SJCRH30 (cell line): ENCODE results near the gene NAIP. TPM values are rescaled to one million over a fixed set of nuclear protein-coding genes. Genes with fewer than 3 reads are reported as not detected.
"Not testable (repeated sequence)": the region's sequence is repeated elsewhere in the genome, so short reads cannot be mapped to it uniquely, and the experiment has no call there.

Experiments
- DNase-seq, 2 experiments: peaks; one replicate each; pipeline ENCODE4 v3.0.0-alpha.2; 2015 to 2020
- H3K27ac ChIP-seq: fragments of 250-450 bp; sonication (Bioruptor Pico); 2 replicates; pipeline ENCODE4 v1.5.1; 2020; ENCODE audit warnings: mild to moderate bottlenecking, moderate library complexity
- H3K27me3 ChIP-seq: fragments of 250-450 bp; sonication (Bioruptor Pico); 2 replicates; pipeline ENCODE4 v1.5.1; 2020; ENCODE audit warnings: mild to moderate bottlenecking, moderate library complexity
- H3K36me3 ChIP-seq: fragments of 250-450 bp; sonication (Bioruptor Pico); 2 replicates; pipeline ENCODE4 v1.5.1; 2020; ENCODE audit warnings: mild to moderate bottlenecking, moderate library complexity
- H3K4me1 ChIP-seq: fragments of 250-450 bp; sonication (Bioruptor Pico); 2 replicates; pipeline ENCODE4 v1.5.1; 2020; ENCODE audit warnings: mild to moderate bottlenecking, moderate library complexity
- H3K4me3 ChIP-seq: fragments of 250-450 bp; sonication (Bioruptor Pico); 2 replicates; pipeline ENCODE4 v1.5.1; 2020; ENCODE audit warnings: mild to moderate bottlenecking, moderate library complexity
- H3K9me3 ChIP-seq: fragments of 250-450 bp; sonication (Bioruptor Pico); replicated peaks from 2 replicates; pipeline ENCODE4 v1.5.1; 2020; ENCODE audit warnings: mild to moderate bottlenecking, moderate library complexity
- total RNA-seq: library from RNA; depleted of rRNA; stranded (reverse); fragments of >200 nt; shearing (Covaris generic); gene quantifications from 2 replicates; pipeline ENCODE4 v1.2.3, GENCODE V29; 2014; rRNA removed

The NAIP gene, protein sequence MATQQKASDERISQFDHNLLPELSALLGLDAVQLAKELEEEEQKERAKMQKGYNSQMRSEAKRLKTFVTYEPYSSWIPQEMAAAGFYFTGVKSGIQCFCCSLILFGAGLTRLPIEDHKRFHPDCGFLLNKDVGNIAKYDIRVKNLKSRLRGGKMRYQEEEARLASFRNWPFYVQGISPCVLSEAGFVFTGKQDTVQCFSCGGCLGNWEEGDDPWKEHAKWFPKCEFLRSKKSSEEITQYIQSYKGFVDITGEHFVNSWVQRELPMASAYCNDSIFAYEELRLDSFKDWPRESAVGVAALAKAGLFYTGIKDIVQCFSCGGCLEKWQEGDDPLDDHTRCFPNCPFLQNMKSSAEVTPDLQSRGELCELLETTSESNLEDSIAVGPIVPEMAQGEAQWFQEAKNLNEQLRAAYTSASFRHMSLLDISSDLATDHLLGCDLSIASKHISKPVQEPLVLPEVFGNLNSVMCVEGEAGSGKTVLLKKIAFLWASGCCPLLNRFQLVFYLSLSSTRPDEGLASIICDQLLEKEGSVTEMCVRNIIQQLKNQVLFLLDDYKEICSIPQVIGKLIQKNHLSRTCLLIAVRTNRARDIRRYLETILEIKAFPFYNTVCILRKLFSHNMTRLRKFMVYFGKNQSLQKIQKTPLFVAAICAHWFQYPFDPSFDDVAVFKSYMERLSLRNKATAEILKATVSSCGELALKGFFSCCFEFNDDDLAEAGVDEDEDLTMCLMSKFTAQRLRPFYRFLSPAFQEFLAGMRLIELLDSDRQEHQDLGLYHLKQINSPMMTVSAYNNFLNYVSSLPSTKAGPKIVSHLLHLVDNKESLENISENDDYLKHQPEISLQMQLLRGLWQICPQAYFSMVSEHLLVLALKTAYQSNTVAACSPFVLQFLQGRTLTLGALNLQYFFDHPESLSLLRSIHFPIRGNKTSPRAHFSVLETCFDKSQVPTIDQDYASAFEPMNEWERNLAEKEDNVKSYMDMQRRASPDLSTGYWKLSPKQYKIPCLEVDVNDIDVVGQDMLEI (N-terminal part only)
- 6.1 and 9.2 TPM in 2 replicates for total RNA-seq

DNA sequence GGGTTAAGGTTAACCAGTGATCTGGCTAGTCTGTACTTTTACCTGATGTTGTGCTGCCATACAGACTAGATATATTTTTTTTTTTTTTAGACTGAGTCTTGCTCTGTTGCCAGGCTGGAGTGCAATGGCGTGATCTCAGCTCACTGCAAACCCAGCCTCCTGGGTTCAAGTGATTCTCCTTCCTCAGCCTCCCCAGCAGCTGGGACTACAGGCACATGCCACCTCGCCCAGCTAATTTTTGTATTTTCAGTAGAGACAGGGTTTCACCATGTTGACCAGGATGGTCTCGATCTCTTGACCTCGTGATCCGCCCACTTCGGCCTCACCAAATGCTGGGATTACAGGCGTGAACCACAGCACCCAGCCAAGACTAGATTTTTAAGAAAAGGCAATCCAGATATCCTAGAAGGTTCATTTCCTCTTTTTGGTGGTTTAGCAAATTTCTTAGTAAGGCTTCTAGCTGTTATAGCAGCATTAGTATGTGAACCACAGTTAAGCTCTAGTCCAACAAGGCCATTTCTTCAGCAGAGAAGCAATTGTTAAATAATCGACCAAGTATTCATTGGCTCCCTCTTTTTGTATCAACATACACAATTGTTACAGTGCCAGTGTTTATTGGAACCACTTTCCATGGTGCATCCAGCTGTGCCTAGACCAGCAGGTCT is at the start of gene NAIP:
Gene NAIP, minus strand, starts transcription at position 51 of the 665 bp plus-strand sequence. CDS start 12,424 bp downstream, outside the sequence.
- not testable (repeated sequence) for H3K4me3 ChIP-seq

DNA sequence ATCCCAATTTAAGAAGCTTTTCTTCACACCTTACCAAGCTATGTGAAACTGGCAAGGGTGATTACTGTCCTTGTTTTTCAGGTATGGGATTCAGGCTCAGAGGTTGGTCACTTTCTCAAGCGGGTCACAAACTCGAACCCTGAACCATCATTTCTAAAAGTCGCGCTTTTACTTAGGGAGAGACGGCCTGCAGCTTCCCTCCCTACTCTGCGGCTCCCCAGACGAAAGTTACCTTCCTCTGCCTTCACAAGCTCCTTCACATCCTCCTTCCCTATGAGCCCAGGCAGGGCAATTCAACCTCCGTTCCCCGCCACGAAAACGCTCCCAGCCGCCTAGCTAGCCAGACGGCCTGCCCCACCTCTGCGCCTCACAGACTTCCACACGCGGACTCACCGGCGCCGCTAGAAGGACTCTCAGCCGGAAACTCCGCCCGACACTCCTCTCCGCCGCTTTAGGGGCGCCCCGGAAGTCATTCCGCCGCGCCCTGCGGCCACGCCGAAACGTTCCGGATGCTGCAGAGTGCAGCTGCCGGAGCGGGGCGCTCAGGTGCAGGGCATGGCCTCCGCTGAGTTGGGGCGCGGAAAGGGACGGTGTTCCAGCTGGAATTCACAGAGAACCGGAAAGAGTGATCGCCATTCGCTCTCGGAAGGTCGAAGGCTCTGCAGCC is 42.3 kb upstream of the NAIP start, which contains the start of gene GTF2H2:
Gene GTF2H2, minus strand, starts transcription at position 415 of the 667 bp plus-strand sequence. CDS start 4,913 bp downstream, outside the sequence.
- H3K36me3 ChIP-seq, H3K4me1 ChIP-seq, H3K4me3 ChIP-seq, H3K9me3 ChIP-seq, H3K27me3 ChIP-seq, DNase-seq, H3K27ac ChIP-seq: not testable (repeated sequence)

More for the DNA sequence above, at the start of gene NAIP:
- H3K27me3 ChIP-seq, H3K4me1 ChIP-seq, H3K36me3 ChIP-seq, DNase-seq, H3K9me3 ChIP-seq, H3K27ac ChIP-seq: not testable (repeated sequence)

DNA sequence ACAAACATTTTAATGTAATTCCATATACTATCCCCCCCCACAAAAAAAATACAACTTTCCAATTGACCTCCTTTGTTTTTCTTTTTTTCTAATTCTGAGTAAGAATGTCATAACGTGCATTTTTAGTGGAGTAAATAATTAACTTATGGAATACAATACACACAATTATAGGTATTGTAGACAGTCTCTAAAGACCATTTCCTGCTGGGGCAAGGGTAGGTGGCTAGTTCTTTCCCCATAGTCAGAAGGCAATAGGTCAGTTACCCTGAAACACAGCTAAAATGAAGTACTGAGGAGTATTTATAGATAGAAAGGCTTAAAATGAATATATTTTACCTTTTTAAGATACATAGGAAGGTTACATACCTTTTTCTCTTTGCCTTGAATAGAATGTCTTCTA is 36.2 kb upstream of the NAIP start:
- not testable (repeated sequence) for H3K4me1 ChIP-seq, DNase-seq, H3K36me3 ChIP-seq, H3K27ac ChIP-seq, H3K9me3 ChIP-seq, H3K4me3 ChIP-seq, H3K27me3 ChIP-seq

DNA sequence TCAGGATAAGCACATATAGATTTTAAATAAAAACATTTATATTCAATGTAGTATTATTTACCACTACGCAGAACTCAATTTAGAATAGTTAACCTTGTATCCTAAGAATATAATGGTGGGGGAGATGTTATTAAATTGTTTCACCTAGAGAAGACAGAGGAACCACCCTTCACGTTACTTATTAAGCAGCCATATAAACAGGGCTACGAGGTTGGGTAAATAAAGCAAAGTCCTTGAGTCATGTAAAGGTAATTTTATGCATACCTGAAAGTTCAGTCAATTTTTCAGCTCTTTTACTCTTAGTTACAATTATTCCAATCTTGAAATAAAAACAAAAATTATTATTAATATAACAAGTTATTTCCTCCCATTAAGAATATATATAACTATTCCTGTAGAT is 34.3 kb upstream of the NAIP start:
- H3K9me3 ChIP-seq, H3K4me3 ChIP-seq, H3K27ac ChIP-seq, H3K36me3 ChIP-seq, H3K27me3 ChIP-seq, DNase-seq, H3K4me1 ChIP-seq: not testable (repeated sequence)

DNA sequence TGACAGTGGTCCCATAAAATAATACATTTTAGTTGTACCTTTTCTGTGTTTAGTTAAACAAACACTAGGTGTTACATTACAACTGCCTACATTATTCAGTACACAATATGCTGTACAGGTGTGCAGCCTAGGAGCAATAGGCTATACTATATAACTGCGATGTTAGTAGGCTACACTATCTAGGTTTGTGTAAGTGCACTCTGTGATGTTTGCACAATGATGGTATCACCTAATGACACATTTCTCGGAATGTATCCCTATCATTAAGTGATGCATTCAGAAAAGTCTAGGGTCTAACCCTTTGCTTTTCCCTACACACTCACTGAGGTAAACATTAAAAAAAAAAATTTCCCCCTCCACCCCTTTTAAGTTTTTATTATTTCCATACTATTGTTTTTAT is 19.7 kb upstream of the NAIP start:
- not testable (repeated sequence) for H3K27ac ChIP-seq, H3K36me3 ChIP-seq, H3K9me3 ChIP-seq, H3K4me1 ChIP-seq, DNase-seq, H3K27me3 ChIP-seq, H3K4me3 ChIP-seq

DNA sequence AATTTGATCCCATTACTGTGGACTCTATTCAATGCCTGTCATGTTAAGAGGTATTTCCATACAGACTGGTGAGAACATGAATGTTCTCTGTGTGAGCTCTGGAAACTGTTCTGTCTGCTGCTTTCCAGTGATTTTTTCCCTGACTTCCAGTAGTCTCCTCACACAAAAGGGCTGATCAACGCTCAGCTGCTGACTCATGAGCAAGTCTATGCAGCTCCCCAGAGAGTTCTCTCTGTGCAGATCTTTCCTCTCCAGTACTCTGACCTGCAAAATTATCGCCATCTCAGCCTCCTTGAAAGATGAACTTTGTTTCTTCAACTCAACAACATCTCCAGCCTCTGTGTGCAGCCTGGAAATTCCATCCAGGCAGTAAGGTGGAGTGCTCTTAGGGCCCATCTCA is 19.0 kb upstream of the NAIP start:
- not testable (repeated sequence) for H3K36me3 ChIP-seq, H3K4me3 ChIP-seq, H3K27me3 ChIP-seq, H3K4me1 ChIP-seq, H3K27ac ChIP-seq, H3K9me3 ChIP-seq, DNase-seq

DNA sequence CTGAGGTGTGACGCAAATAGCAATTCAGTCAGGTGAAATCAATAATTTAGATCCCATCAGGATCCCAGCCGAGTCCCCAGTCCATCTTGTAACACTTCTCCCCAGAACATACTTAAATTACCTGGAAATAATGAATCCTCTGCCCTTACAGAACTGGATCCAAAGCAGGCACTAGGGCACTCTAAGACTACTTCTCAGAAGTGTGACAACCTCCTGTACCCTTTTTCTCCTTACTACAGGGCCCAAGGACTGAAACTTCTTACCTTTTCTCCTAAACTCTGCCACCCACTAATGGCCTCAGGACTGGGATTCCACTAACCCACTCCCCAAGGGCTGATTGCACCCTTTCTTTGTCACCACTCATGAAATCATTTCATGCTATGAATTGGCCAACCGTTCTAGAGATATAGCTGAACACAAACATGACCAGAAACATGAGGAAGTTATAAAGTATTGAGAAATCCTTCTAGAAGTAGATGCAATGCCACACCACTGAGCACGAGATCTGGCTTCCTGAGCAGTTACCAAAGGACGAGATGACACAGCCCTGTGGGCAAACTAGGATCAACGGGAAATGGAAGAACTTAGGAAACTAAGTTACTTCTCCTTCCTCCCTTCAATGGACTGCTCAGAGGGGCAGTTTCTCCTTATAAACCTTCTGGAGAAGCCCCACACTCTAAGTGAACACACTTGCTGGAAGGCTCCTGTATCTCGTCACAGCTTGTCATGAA is 6.1 kb upstream of the NAIP start:
- H3K4me1 ChIP-seq, H3K4me3 ChIP-seq, H3K27me3 ChIP-seq, H3K36me3 ChIP-seq, DNase-seq, H3K9me3 ChIP-seq, H3K27ac ChIP-seq: not testable (repeated sequence)

DNA sequence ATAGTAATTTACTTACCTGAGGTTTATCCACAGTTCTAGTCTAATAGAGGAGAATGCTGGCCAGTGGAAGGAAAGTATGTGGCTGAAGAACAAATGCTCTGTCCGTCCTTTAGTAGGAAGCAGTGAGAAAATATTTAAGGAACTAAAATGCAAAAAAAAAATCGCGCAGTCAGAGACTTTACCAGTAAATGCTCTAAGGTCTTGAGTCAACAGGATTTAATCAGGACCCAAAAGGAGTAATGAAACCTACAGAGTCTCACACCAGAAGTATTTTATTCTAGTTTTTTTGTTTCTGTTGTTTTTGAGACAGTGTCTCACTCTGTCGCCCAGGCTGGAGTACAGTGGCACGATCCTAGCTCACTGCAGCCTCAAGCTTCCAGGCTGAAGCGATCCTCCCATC is 4.5 kb downstream of the NAIP start:
- DNase-seq, H3K27ac ChIP-seq, H3K36me3 ChIP-seq, H3K4me1 ChIP-seq, H3K4me3 ChIP-seq, H3K9me3 ChIP-seq, H3K27me3 ChIP-seq: not testable (repeated sequence)

DNA sequence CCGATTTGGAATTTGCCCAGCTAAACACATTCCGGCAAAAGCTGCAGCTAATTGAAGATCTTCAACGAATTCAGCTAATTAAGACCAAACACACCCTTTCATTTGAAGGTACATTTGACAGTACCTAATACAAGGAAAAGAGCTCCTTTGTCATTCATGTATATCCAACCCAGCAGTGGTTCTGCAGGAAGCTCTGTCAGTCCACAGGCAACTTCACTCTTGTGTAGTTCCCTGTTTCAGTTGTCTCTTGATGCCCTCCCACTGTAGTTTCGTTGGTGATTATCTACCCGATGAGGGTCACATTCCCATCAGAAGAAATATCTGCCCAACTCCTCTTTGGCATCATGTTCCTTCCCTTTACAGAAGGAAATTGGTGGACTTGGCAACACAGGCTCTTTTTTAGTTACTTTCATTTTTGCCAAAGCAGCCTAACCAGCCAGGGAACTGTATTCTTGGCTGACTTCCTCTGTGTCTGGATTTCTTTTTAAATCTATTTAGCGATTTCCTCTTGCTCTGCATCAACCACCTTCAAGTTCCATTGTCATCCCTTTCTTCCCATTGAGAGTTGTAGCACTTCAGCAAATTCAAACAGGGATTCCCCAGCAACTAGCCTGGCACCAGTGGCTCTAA is 6.6 kb downstream of the NAIP start:
- H3K36me3 ChIP-seq, H3K27ac ChIP-seq, H3K4me3 ChIP-seq, H3K27me3 ChIP-seq, DNase-seq, H3K4me1 ChIP-seq, H3K9me3 ChIP-seq: not testable (repeated sequence)

DNA sequence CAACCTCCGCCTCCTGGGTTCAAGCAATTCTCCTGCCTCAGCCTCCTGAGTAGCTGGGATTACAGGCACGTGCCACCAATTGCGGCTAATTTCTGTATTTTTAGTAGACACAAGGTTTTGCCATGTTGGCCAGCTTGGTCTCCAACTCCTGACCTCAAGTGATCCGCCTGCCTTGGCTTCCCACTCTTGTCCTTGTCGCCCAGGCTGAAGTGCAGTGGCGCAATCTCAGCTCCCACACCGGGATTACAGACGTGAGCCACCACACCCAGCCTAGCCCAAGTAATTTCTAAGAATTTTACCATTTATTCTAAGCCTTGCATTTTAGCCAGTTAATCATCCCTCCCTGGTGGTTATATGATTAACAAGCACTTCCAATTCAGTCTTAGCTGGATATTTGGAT is 11.0 kb downstream of the NAIP start:
- Histone ChIP-seq H3K27ac (no peak overlapping the region), H3K4me1 (no peaks in the 10 kb centered on the region), H3K9me3 (no peaks in the 10 kb centered on the region), H3K27me3 (no peaks in the 10 kb centered on the region), H3K4me3 (no peak overlapping the region), H3K36me3 (no peaks in the 10 kb centered on the region)
- DNase-seq: no peak

DNA sequence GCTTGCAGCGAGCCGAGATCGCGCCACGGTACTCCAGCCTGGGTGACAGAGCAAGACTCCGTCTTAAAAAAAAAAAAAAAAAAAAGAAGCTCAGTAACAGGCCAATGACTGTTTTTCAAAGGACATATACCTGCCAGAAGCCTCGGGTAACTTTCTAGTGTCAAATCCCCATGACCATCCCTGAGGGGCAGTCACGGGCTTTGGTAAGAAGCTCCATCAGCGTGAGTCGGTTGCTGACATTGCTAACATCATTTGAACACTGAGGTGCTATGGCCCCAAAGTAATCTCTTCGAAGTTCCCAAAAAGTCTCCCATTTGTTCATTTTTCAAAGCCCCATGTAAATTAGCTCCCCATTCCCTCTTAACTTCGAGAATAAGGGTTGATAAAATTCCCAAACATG is 11.6 kb downstream of the NAIP start:
- Histone ChIP-seq H3K4me3 (no peak overlapping the region), H3K36me3 (no peaks in the 10 kb centered on the region), H3K9me3 (no peaks in the 10 kb centered on the region), H3K27me3 (no peaks in the 10 kb centered on the region), H3K4me1 (no peaks in the 10 kb centered on the region), H3K27ac (no peak overlapping the region)
- DNase-seq: peak in 1 of 2 experiments; percentile 10

DNA sequence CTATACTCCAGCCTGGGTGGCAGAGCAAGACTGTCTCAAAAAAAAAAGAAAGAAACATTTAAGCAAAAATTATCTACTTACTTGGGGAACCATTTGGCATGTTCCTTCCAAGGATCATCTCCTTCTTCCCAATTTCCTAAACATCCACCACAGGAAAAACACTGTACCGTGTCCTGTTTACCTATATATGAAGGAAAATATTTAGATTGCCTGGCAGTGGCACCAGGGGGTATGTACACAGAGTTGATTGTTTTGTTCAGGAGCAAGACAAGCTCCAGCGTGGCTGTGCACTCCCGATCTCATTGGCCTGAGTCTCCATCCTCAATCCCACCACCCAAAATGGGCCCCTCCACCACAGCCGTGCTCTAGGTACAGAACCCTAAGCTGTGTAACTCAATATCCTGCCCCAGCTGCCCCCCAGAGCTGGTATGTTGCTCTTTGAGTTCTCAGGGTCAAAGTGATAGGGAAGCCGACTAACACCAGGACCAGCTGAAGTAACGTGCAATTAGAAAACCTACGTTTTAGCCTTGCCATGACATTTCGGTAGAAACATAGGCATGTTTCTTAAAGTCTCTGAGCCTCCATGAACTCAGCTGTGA is 13.8 kb downstream of the NAIP start:
- H3K4me3 ChIP-seq: no peak overlapping the region
- H3K36me3 ChIP-seq: no peaks in the 10 kb centered on the region
- H3K4me1 ChIP-seq: no peaks in the 10 kb centered on the region
- peak in 1 of 2 experiments; percentile 10 for DNase-seq
- no peak overlapping the region for H3K27ac ChIP-seq
- no peaks in the 10 kb centered on the region for H3K27me3 ChIP-seq
- H3K9me3 ChIP-seq: no peaks in the 10 kb centered on the region

DNA sequence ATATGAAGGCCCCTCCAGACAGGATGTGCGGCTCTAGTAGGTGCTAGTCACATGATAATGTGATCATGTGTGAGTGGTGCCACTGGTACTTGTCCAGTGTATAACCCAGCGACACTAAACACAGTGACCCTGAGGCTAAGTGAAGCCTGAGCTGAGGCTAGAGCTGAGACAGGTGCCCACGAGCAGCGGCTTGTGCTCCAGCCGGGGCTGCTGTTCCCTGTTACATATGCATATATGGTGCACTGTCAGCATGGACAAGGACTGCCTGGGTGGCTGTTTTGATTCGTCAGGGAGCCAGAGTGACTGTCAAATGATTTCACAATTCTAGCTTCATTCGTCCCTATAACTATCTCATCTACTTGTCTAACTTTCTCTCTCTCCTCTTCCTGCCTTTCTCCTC is 18.2 kb downstream of the NAIP start:
- not testable (repeated sequence) for H3K27me3 ChIP-seq, DNase-seq, H3K27ac ChIP-seq, H3K4me3 ChIP-seq, H3K9me3 ChIP-seq, H3K4me1 ChIP-seq, H3K36me3 ChIP-seq
